Measurements from ENCODE around the gene CDNF. TPM values are rescaled to one million over a fixed set of nuclear protein-coding genes. Genes with fewer than 3 reads are reported as not detected.
"Not testable (repeated sequence)": the region's sequence is repeated elsewhere in the genome, so short reads cannot be mapped to it uniquely, and the experiment has no call there.

CDNF gene
- 1 to 10 TPM; 2.0 to 5.1 (median 4.0) TPM for polyA plus RNA-seq (ENCODE audit: insufficient read length in 3 of 3)
- long read RNA-seq, donor 1, partial matches to known transcripts, result 37 of 52 reads
- long read RNA-seq, donor 1, other reads (novel, unspliced or antisense), result 15 of 52 reads
- long read RNA-seq, donor 2, result 0 reads
- long read RNA-seq, donor 3, result 0 reads
- long read RNA-seq, donor 4, partial matches to known transcripts, result 0 of 1 reads
- long read RNA-seq, donor 4, other reads (novel, unspliced or antisense), result 0 of 1 reads
- long read RNA-seq, donor 5, result 0 reads
- long read RNA-seq, donor 6, partial matches to known transcripts, result 28 of 41 reads
- long read RNA-seq, donor 6, other reads (novel, unspliced or antisense), result 13 of 41 reads
- long read RNA-seq, donor 7, result 0 reads
- long read RNA-seq, donor 8, result 0 reads
- long read RNA-seq, donor 9, partial matches to known transcripts, result 0 of 1 reads
- long read RNA-seq, donor 9, other reads (novel, unspliced or antisense), result 0 of 1 reads
- long read RNA-seq, donor 10, partial matches to known transcripts, result 48 of 56 reads
- long read RNA-seq, donor 10, other reads (novel, unspliced or antisense), result 8 of 56 reads
- long read RNA-seq, donor 11, result 0 reads
- long read RNA-seq, donor 12, result 0 reads
- long read RNA-seq, donor 13, result 0 reads
- long read RNA-seq, donor 14, result 0 reads
- long read RNA-seq, donor 15, partial matches to known transcripts, result 0 of 2 reads
- long read RNA-seq, donor 15, other reads (novel, unspliced or antisense), result 0 of 2 reads
- long read RNA-seq, donor 16, partial matches to known transcripts, result 35 of 50 reads
- long read RNA-seq, donor 16, other reads (novel, unspliced or antisense), result 14 of 50 reads

DNA sequence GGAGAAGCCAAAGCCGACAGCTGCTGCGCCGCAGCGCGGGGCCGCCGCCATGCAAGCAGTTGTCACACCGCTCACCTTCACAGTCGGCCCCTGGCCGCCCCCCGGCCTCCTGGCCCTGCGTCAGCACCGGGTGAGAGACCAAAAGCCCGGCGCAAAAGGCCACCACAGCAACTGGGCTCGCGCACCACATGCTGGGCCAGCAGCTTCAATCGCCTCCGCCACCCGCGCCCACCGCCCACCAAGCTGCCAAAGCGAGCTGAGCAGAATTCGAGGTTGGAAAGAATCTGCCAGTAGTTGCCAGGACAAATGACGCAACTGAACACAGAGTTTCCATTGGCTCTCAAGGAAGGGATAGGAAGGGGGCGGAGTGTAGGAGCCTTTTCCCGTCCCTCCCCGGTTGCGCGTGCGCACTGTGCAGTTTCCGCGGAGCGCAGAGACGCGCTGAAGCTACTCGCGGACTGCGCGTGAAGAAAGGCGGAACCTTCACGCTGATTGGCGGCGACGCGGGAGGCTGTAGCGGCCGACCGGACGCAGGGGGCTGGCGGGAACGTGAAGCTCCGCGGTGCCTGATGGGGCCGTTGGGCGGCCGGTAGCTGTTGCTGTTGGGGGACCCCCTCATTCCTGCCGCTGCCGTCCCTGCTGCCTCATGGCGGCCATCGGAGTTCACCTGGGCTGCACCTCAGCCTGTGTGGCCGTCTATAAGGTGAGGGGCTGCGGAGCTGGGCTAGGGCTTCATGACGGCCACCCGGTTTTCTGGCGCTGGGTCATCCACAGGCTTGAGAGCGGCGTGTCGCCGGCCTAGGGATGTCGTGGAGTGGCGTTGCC is at the start of gene CDNF, which contains the start of the genes HSPA14 and MSANTD7:
Gene CDNF (minus strand): TSS at position 281 of the 825 bp plus-strand sequence. CDS start 91 bp downstream, at position 190.
Gene HSPA14 (plus strand): TSS at position 550 of the 825 bp plus-strand sequence. CDS start 97 bp downstream, at position 647.
Gene MSANTD7 (plus strand): TSS at position 550 of the 825 bp plus-strand sequence. CDS start 3,979 bp downstream, outside the sequence.
- DNase-seq, result peak; percentile 99

DNA sequence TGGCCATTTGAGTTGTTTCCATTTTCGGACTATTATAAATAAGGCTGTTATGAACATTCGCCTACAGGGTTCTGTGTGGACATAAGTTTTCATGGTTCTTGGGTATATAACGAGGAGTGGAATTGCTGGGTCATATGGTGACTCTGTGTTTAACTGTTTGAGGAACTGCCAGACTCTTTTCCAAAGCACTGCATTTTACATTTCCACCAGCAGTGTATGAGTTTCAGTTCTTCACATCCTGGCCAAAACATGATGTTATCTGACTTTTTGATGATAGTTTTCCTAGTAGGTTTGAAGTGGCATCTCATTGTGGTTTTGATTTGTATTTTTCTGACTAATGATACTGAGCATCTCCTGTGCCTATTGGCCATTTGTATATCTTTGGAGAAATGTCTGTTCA is 46.2 kb upstream of the CDNF start:
- DNase-seq, result no peak

DNA sequence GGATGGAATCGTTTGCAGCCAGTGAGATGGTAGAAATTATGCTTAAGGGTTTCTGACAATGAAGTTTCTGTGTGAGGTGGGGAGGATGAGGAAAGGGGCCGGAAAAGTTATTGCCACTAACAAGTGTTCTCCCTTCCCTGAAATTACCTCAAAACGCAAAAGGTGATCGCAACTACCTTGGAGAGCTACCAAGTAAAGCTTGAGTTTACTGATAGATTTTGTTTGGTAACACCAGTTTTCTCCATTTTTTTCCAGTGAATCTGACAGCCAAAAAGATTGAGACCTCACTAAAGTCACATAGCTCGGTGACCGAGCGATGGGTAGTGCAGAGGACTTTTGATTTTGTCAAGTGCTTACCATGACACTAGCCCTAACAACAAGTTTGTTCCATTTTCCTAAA is 42.4 kb upstream of the CDNF start:
- peak; percentile 10 for DNase-seq

DNA sequence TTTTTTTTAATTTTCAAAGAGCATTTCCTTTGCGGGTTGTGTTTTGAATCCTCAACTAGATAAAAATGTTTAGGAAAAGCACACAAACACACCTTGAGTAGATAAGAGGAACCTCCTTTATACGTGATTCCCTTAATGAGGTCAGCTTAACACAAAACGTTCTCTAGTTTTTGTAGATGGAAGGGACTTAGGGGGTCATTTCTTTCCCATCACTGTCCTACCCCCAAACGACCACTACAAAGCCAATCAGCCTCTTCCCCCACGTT is 42.0 kb upstream of the CDNF start:
- peak; percentile 15 for DNase-seq

DNA sequence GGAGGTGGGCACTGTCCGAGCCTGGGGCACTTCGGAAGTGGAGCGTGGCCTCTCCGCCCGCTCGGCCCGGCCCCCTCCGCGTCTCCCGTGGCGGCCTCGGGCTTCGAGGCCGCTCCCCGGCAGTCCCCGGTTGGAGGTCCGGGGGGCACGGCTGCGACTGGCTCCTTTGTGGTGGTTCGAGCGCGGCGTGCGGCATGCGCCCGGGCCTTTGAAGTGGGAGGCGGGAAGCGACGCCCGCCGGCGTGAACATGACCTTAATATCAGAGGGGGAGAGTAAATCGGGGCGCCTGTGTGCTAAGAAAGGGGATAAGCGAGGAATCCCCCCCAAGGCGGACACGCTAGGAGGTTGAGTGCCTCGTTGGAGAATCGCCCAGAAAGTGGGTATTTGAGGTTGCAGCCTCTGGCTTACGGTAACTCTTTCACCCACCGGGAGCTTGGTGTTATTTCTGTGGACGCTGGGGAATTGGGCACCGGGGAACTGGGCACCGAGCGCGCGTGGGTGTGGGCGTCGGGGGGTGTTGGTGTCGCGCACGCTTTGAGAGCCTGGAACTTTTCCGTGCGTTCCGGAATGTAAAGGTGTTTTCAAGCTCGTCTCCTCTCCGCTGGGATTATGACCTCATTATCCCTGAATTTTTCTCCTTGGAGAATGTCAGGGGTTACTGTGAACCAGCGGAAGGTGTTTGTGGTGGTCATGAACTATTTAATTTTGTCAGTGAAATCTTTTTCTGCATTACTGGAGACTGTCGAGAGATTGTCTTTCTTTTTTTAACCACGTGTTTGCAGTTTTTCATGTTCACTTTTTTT is 41.5 kb upstream of the CDNF start:
- peak; percentile 48 for DNase-seq

DNA sequence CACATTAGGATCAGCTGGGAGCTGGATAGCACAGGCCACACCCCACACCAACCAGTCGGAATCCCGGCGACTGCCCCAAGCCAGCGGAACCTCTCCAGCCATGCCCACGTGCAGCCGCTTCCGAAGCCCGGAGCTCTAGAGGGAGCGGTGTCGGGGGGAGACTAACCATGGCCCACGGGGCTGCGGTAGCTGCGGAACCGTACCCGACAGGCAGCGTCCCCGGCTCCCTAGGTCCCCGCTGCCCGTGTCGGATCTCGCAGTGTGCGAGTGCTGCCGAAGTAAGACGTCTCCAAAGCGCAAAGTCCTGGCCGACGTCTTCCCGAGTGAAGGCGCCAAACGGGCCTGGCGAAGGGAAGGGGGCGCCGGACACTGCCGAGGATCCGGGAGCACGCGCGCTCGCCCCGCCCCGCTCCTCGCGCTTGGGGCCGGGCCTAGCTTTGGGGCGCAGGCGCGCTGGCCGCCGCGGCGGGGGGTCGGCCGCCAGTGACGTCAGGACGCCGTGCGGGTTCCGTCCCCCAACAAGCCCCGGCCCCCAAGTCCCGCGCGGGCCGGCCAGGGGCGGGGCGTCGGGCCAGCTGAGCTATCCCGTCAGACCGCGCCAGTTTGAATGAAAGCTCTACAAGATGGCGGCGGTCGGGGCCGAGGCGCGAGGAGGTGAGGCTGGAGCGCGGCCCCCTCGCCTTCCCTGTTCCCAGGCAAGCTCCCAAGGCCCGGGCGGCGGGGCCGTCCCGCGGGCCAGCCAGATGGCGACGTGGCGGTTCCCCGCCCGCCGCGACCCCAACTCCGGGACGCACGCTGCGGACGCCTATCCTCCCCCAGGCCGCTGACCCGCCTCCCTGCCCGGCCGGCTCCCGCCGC is 40.7 kb upstream of the CDNF start, which contains the start of gene SUV39H2:
Gene SUV39H2 (plus strand): TSS at position 601 of the 858 bp plus-strand sequence. CDS start 23 bp downstream, at position 624.
- DNase-seq, result peak; percentile 96

DNA sequence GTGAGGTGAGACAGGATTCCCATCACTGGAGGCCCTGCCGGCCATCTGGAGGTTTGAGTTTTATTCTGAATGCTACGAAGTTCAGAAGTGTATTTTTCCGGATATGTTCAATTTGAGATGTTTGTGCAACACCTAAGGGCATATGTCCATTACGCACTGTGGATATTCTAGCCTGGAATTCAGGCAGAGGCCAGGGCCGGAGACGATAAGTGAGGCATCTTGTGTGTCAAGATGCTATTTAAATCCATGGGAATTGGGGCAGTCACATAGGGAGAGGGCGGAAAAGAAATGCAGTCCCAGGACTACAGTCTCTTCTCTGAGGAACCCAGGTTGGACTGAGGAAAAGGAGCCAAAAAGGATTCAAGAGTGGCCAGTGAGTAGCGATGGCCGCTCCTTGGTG is 38.9 kb upstream of the CDNF start:
- DNase-seq, result no peak

DNA sequence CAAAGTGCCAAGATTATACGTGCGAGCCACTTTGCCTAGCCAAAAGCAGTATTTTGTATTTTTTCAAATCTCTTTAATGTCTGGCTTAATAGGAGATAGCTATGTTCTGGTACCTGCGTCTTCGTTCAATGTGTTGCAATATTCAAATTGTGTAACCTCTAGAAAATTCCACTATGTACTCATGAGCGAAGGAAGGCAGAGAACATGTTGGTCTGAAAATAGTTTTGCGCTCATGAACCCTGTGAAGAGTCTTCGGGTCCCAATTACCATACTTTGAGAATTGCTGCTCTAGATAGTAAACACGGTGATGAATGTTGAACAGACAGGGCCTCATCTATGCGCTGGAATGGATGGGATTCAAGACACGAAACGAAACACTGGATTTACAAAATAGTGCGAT is 38.1 kb upstream of the CDNF start:
- DNase-seq, result no peak

DNA sequence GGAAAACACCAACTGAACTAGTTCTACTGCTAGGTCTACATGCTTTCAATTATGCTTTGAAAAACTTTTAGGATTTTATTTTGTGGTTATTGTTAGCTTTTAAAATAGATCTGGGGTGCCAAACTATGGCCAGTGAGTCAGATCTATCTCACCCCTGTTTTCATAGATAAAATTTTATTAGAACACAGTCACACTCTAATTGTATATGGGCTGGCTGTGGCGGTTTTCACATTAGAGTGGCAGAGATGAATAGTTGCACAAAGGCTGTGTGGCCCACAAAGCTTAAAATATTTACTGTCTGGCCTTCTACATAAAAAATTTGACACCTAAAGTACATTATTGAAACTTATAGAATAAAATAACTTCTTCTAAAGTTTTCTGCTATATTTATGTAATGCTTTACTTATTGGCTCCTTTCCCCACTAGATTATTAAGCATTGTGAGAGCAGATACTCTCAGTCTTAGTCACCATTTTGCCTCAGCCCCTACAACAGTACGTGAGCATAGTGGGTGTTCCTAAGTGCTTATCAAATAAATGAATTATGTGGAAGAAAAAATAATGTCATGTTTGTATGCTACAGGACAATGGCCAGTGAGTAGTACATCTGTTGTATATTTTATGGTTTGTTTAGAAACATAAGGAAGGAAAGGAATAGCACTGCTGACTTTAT is 35.4 kb upstream of the CDNF start:
- no peak for DNase-seq

DNA sequence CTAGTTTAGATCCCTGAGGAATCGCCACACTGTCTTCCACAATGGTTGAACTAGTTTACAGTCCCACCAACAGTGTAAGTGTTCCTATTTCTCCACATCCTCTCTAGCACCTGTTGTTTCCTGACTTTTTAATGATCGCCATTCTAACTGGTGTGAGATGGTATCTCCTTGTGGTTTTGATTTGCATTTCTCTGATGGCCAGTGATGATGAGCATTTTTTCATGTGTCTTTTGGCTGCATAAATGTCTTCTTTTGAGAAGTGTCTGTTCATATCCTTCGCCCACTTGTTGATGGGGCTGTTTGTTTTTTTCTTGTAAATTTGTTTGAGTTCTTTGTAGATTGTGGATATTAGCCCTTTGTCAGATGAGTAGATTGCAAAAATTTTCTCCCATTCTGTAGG is 27.0 kb upstream of the CDNF start:
- DNase-seq, result not testable (repeated sequence)

DNA sequence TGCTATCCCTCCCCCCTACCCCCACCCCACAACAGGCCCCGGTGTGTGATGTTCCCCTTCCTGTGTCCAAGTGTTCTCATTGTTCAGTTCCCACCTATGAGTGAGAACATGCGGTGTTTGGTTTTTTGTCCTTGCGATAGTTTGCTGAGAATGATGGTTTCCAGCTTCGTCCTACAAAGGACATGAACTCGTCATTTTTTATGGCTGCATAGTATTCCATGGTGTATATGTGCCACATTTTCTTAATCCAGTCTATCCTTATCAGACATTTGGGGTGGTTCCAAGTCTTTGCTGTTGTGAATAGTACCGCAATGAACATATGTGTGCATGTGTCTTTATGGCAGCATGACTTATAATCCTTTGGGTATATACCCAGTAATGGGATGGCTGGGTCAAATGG is 26.6 kb upstream of the CDNF start:
- not testable (repeated sequence) for DNase-seq

DNA sequence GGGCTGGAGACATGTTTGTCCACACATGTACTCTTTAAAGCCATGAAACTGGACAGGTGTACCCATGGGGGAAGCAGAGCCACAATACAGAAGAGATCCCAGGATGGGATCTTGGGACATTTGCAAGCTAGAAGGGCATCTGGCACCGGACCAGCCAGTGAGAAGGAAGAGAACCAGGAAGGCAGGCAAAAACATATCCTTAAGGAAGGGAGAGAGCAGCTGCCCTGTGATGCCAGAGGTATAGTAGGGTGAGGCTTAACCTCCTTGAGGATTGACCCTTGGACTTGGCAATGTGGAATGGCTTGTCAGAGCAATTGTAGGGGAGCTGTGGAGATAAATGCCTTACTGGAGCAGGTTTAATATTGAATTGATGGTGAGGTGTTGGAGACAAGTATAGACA is 23.0 kb upstream of the CDNF start:
- no peak for DNase-seq

DNA sequence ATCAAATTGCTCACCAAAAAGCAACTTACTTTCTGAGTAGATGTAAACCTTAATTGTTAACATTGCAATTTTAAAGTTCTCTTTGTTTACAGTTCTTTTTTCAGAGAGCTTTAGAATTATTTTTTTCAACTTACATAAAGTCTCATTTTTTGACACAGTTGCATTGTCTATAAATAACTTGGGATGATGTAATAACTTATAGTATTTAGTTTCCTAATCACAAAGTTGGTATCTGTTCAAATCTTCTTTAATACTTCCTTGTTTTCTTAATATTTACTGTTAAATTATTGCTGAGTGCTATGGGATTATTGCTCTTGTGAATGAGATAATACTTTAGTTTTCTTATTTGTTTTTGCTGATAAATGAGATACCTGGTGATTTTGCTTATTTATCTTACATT is 21.9 kb upstream of the CDNF start:
- no peak for DNase-seq

DNA sequence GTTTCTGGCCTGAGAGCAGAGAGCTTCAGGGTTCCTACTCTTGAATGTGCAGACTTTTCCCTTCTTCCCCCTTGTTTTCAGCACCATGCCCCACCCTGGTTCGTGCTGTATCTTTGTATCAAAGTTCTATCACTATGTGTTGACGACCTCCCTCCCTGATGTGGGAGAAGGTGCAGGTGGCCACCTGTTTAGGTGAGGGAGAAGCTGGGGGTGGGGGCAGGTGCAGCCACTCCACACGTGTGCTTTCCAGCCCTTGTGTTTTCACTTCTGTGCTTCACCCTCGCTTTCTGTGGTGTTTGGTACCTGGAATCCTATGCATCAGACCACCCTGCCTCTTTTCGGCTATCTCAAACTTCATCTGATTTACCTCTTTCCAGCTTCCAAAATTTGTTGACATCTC is 21.2 kb upstream of the CDNF start:
- DNase-seq, result no peak

DNA sequence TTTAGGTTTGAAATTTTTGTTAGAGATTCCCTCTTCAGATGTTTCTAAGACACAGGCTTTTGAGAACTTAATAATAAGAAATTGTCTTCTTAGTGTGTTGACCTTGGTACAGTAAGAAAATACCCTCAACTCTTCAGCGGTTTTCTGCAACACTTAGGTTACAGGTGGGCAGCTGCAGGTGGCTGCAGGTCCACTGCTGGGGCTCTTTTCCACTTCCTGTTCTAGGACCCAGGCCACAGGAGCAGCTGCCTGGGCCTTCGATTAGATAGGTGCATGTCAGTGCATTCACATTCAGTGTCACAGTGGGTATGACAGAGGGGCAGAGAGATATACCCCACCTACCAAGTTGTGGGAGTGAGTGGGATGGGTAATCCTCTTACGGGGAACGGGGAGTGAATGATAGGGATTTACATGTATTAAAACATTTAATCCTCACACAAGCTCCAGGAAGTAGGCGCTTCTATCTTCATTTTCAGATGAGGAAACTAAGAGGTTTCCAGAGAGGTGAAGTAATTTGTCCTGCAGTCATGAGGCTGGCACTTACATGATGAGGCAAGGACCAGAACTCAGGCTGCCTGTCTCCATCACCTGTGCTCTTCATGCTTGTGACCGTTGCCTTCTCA is 20.6 kb upstream of the CDNF start:
- DNase-seq, result no peak

DNA sequence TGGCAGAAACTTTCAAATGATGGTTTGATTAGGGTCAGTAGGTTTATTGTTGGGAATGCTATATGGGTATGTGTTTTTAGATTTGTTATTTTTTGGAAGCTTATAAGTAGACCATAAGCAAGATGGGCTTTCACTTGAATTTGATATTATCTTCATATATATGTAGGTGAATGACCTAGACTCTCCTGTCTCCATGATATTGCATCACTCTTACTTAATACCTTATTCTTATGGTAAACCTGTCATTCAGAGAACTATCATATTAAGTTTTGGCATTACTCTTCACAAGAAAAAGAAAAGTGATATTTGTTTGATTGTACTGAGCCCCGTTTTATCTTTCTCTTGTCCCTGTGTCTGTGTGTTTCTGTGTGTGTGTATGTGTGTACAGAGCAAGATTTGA is 17.6 kb upstream of the CDNF start:
- DNase-seq, result no peak

DNA sequence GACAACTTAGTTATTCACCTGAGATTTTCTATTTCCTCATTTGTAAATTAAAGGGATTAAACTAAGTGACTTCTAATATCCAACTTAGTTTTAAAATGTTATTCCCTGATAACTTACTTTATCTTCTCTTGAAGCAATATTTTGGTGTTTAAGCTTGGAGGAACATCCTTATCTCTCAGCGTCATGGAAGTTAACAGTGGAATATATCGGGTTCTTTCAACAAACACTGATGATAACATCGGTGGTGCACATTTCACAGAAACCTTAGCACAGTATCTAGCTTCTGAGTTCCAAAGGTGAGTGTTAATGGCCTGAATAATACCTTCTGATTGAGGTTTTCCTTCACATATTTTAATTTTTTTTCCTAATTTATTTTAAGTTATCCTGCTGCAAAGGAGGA is 14.4 kb upstream of the CDNF start:
- DNase-seq, result no peak

DNA sequence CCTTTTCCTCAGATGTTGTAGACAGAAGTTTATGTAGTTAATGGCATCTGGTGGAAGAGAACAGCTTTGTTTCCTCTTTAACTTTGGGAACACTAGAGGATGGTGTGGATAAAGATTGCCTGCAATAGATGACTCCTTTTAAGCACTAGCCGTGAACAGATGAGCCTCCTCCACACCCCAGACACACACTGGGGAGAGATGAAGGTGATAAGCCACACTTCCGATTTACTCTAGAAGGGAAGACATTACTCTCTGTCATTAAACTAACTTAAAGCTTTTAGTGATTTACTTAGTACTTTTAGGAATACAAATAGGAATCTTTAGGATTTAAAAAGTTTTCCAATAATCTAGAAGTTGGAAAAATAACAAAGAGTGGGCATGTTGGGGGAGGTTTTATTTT is 7.1 kb upstream of the CDNF start:
- no peak for DNase-seq

DNA sequence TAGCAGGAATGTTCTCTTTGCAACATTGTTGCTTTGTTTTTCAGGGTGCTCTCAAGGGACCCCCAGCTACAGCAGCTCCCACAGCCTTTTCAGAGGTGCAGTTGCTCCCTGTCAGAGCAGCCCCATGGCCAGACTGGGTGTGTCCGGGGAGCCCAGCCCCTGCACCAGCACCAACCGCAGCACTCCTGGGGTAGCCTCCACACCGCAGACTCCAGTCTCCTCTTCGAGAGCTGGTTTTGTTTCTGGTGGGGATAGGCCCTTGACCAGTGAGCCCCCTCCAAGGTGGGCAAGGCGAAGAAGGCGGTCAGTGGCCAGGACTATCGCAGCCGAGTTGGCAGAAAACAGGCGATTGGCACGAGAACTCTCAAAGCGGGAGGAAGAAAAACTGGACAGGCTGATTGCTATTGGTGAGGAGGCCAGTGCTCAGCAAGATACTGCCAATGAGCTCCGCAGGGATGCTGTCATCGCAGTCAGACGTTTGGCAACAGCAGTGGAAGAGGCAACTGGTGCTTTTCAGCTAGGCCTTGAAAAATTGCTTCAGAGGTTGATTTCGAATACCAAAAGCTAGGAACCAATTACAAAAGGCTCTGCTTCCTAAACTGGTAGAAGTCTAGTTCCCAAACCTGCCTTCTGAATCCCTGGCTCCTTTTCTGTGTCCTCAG is 5.6 kb upstream of the CDNF start:
- DNase-seq, result no peak
